GM12864 (cell line): ENCODE results near the gene TNP2.

Source experiments
- DNase-seq: peaks from one replicate; pipeline ENCODE4 v3.0.0-alpha.2; 2011; ENCODE audit warnings: low read depth
- H3K4me3 ChIP-seq: 2 replicates; pipeline ENCODE4 v1.5.1; 2011; ENCODE audit warnings: mild to moderate bottlenecking, low read depth, low read length, control low read depth
- TF ChIP-seq, protein P1 (sequence below): IDR thresholded peaks from 2 replicates; pipeline ENCODE4 v1.5.1; 2011; ENCODE audit warnings: low read depth, mild to moderate bottlenecking, moderate library complexity, low read length, control low read depth, inconsistent platforms; ENCODE audit errors: missing control alignments

TNP2 gene

DNA sequence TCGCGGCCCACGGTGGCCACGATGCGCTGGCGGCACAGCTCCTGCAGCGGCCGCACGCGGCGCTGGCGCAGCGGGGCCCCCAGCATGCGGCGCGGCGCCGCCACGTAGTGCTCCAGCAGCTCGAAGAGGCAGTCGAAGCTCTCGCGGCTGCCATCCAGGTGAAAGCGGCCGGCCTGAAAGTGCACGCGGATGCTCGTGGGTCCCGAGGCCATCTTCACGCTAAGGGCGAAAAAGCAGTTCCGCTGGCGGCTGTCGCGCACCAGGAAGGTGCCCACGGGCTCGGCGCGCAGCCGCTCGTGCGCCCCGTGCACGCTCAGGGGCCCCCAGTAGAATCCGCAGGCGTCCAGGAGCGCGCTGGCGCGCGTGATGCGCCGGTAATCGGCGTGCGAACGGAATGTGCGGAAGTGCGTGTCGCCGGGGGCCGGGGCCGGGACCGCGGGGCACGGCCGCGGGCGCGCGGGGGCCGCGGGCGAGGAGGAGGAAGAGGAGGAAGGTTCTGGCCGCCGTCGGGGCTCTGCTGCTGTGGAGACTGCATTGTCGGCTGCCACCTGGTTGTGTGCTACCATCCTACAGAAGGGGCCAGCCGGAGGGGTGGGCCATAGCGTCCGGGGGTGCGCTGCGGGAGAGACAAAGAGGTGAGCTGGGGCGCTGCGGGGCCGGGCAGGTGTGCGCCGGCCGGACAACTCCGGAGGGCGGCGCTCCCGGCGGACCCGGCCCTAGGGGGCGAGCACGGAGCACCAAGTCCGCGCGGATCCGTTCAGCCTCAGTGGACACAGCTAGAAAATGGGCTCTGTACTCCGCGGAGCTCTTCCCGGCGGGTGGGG lies 14.0 kb downstream of the TNP2 start:
- TF ChIP-seq, protein P1, sequence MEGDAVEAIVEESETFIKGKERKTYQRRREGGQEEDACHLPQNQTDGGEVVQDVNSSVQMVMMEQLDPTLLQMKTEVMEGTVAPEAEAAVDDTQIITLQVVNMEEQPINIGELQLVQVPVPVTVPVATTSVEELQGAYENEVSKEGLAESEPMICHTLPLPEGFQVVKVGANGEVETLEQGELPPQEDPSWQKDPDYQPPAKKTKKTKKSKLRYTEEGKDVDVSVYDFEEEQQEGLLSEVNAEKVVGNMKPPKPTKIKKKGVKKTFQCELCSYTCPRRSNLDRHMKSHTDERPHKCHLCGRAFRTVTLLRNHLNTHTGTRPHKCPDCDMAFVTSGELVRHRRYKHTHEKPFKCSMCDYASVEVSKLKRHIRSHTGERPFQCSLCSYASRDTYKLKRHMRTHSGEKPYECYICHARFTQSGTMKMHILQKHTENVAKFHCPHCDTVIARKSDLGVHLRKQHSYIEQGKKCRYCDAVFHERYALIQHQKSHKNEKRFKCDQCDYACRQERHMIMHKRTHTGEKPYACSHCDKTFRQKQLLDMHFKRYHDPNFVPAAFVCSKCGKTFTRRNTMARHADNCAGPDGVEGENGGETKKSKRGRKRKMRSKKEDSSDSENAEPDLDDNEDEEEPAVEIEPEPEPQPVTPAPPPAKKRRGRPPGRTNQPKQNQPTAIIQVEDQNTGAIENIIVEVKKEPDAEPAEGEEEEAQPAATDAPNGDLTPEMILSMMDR = peak; percentile 54
- DNase-seq = no peak
- H3K4me3 ChIP-seq = peak overlapping the region; percentile 81

DNA sequence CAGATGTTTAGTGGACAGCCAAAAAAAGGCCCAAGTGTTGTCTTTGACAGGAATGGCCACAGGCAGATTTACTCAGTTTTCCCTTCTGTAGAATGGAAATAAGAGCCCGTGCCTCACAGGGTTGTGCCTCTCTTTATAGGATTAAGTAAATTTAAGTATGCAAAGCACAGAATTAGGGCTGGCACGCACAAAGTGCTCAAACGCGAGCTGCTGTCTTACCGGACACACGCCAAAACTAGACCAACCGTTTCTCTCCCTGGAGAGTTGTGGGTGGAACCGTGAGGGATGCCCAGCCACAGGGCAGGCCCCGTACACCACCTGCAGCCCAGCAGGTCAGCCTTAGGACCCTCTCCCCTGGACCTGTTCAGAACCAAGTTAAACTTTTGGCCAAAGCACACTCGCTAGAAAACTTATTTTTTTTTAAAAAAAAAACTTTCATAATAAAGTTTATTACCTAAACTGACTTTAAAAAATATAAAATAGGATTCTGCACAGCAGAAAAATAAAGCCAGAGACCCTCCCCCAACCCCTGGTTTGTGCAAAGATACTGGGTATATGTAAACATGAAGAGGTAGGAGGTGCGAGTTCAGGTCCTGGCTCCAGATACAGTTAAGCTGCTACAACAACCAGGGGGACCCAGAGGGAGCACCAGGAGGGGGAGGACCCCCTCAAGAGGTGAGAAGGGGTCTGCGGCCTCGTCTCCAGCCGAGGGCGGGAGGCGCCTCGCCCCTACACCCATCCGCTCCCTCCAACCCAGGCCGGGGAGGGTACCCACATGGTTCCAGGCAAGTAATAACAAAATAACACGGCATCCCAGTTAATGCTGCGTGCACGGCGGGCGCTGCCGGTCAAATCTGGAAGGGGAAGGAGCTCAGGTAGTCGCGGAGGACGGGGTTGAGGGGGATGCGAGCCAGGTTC lies 14.9 kb downstream of the TNP2 start:
- peak overlapping the region; percentile 81 for H3K4me3 ChIP-seq
- no peak for DNase-seq

DNA sequence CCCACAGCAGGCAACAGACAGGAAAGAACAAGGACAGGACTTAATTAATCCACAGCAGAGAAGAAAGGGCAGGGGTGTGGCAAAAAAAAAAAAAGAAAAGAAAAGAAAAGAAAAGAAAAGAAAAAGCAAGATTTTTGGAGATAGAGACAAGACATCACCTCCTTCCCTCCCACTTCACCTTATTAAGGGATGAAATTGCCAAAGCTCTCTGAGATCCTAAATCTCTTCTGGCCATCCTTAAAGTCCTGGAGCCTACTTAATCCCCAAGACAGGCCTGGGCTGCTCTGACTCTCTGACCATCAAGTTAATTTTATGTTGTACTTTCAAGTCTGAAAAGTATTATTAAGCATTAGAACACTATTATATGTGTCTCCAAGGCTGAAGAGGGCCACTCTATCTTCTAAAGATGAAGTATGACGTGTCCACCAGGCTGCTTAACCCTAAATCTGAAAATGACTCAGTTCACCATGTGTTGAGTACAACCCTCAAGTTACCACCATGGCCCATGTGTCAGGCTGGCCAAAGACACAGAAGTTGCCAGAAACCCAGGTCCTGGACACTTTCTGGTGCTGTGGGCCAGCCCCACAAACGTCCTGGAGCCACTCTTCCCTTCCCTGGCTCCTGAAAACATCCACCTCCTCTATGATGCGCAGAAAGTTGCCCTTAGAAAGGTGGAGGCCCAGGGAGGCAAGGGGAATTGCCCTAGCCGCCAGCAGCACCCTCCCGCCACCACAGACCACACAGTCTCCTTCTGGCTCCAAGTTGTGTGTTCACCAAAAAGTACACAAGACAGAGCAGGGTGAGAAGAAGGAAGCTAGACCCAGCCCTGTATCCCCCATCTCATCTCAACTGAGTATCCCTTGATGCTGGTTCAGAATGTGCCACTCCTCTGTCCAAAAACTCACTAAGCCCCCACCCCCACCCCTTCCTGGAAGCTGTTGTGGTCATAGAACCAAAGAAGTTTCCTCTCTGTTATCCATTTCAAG lies 15.8 kb downstream of the TNP2 start:
- peak overlapping the region; percentile 81 for H3K4me3 ChIP-seq
- TF ChIP-seq, protein P1 = no peak
- no peak for DNase-seq

More for the DNA sequence above, 14.9 kb downstream of the TNP2 start:
- TF ChIP-seq, protein P1 = no peak

DNA sequence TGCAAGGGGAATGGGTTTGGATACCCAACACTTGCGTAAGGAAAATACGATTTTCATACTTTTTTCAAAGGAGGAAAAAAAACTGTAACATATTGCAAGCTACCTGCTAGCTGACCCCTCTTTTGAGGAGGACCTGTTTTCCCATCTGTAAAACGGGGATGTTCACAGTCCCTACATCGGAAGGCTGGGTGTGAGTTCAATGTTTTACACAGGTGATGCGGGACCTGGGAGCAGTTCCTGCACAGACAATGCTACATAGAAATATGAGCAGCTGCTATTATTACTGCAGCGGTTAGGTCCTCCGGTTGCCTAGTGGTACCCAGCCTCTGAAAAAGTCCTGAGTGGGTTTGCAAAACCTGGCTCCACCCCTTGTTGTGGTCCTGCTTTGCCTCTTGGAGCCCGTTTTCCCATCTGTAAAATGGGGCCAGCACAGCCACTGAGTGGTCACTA lies 16.6 kb downstream of the TNP2 start:
- no peak for DNase-seq
- peak overlapping the region; percentile 81; the same call in 1 of the 2 replicates for H3K4me3 ChIP-seq
- TF ChIP-seq, protein P1 = no peak

DNA sequence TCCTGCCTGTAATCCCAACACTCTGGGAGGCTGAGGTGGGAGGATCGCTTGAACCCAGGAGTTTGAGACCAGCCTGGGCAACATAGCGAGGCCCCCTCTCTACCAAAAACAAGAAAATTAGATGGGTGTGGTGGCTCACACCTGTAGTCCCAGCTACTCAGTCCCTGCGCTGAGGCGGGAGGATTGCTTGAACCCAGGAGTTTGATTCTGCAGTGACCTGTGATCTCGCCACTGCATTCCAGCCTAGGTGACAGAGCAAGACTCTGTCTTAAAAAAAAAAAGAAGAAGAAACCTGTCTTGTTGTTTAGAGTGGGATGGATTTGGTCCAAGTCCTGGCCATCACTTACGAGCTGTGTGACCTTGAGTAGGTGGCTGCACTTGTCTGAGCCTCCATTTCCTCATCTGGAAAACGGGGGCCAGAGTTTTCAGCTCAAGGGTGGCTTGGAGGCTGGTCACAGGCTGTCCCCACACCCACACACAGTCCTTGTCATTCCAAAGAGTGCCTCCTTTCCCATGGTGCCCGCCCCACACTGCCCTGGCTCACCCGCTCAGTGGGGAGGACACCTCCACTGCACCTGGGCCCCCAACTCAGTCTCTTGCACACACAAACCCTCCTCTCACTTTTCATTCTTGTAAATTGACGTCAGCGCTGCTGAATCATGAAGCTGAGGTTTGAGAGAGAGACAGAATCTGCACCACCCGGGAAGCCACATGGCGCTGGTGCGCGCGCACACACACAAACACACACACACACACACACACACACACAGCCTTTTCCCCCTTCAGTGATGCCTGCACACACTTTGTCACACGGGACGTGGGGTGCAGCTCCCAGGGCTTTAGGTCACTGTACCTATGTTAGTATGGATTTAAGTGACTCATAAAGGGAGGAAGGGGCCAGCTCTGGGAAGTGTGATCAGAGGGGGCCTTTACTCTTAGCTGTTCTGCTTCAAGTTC lies 17.3 kb downstream of the TNP2 start:
- TF ChIP-seq, protein P1 = no peak
- DNase-seq = no peak
- no peak overlapping the region; the same call in 1 of the 2 replicates for H3K4me3 ChIP-seq
